ENCODE measurements around the gene ATP4A. TPM values are rescaled to one million over a fixed set of nuclear protein-coding genes. Genes with fewer than 3 reads are reported as not detected.
A peak's percentile ranks its signal among the peaks of the same experiment; 100 is the strongest.

The ATP4A gene
- total and polyA plus RNA-seq, 8 donors = not detected

- Histone ChIP-seq H3K4me1 (peaks cover 4 to 12% of the 10 kb centered on the region in 2 donors), H3K36me3 (no peaks in the 10 kb centered on the region), H3K27me3 (peaks cover 0 to 79% of the 10 kb centered on the region in 2 donors), H3K4me3 (no peak within 1 kb of the TSS), H3K27ac (no peak within 1 kb of the TSS), H3K9me3 (no peaks in the 10 kb centered on the region)
- ATAC-seq (no peak), DNase-seq (no peak)
- intact Hi-C loops (cut with DNase I) = no loop called here
- no peak for TF ChIP-seq CTCF (IDR thresholded peaks at IDR 0.05)
These were observed 30.1 kb downstream of the ATP4A start, which contains the start of gene GAPDHS for GRCh38 chr19:35533201-35533821. GAPDHS (plus strand) TSS chr19:35533456; CDS start chr19:35533528, 72 bp downstream.

- Histone ChIP-seq H3K36me3 (no peaks in the 10 kb centered on the region), H3K27ac (no peak overlapping the region), H3K4me3 (no peak overlapping the region), H3K9me3 (no peaks in the 10 kb centered on the region), H3K27me3 (peaks cover 0 to 94% of the 10 kb centered on the region in 2 donors), H3K4me1 (peaks cover 4 to 12% of the 10 kb centered on the region in 2 donors)
- no peak for ATAC-seq
- intact Hi-C loops (cut with DNase I) = no loop called here
- no peak for TF ChIP-seq CTCF (IDR thresholded peaks at IDR 0.05)
- DNase-seq = no peak
These were observed 32.2 kb downstream of the ATP4A start for GRCh38 chr19:35531291-35531690.

- Histone ChIP-seq H3K36me3 (no peaks in the 10 kb centered on the region), H3K4me3 (no peak overlapping the region), H3K27me3 (peaks cover 0 to 96% of the 10 kb centered on the region in 2 donors), H3K27ac (no peak overlapping the region), H3K9me3 (no peaks in the 10 kb centered on the region), H3K4me1 (peaks cover 4 to 12% of the 10 kb centered on the region in 2 donors)
- DNase-seq (peak in 1 of 4 donors; percentile 42), ATAC-seq (no peak)
- no peak for TF ChIP-seq CTCF (IDR thresholded peaks at IDR 0.05)
- intact Hi-C loops (cut with DNase I) = no loop called here
These were observed 33.9 kb downstream of the ATP4A start for GRCh38 chr19:35529241-35530218.

GRCh38 chr19:35528218-35529038 lies 35.0 kb downstream of the ATP4A start, which contains the start of gene SBSN:
SBSN (minus strand) TSS chr19:35528311; CDS start chr19:35528281, 30 bp downstream.
- no peaks in the 10 kb centered on the region for H3K36me3 ChIP-seq
- DNase-seq (no peak), ATAC-seq (peak; percentile 17)
- no peak within 1 kb of the TSS for H3K27ac ChIP-seq
- TF ChIP-seq CTCF (IDR thresholded peaks at IDR 0.05) = no peak
- H3K4me1 ChIP-seq = peaks cover 0 to 4% of the 10 kb centered on the region in 2 donors
- no peak within 1 kb of the TSS for H3K4me3 ChIP-seq
- intact Hi-C loops (cut with DNase I) = no loop called here
- peaks cover 0 to 94% of the 10 kb centered on the region in 2 donors for H3K27me3 ChIP-seq
- no peaks in the 10 kb centered on the region for H3K9me3 ChIP-seq

All from left lung (tissue), 10 donors.